ENCODE results near the gene EIF5A.

EIF5A gene

GRCh38 chr17:7351665-7352502 lies 44.5 kb downstream of the EIF5A start, which contains the start of gene KCTD11:
Gene KCTD11 (plus strand): TSS chr17:7352162.
- FAIRE-seq (peak; percentile 81), DNase-seq (ENCODE audit: extremely low spot score, insufficient read length, low read depth) (peak; percentile 83)

GRCh38 chr17:7352503-7352889 lies 45.1 kb downstream of the EIF5A start:
- FAIRE-seq (no peak), DNase-seq (ENCODE audit: extremely low spot score, insufficient read length, low read depth) (no peak)

- FAIRE-seq (no peak), DNase-seq (ENCODE audit: extremely low spot score, insufficient read length, low read depth) (no peak)
Measured at GRCh38 chr17:7352910-7353635, 45.6 kb downstream of the EIF5A start.

- no peak for DNase-seq (ENCODE audit: extremely low spot score, insufficient read length, low read depth)
- FAIRE-seq: no peak
Measured at GRCh38 chr17:7354262-7354843, 46.9 kb downstream of the EIF5A start.

GRCh38 chr17:7355053-7355452 lies 47.6 kb downstream of the EIF5A start, which contains the start of gene TMEM95:
Gene TMEM95 (plus strand): TSS chr17:7355156. CDS start chr17:7355205, 49 bp downstream.
- FAIRE-seq: no peak

GRCh38 chr17:7355573-7355972 lies 48.1 kb downstream of the EIF5A start:
- FAIRE-seq (no peak), DNase-seq (ENCODE audit: extremely low spot score, insufficient read length, low read depth) (no peak)

More at GRCh38 chr17:7355053-7355452, 47.6 kb downstream of the EIF5A start, which contains the start of gene TMEM95:
- no peak for DNase-seq (ENCODE audit: extremely low spot score, insufficient read length, low read depth)

- DNase-seq (ENCODE audit: extremely low spot score, insufficient read length, low read depth) (peak; percentile 63), FAIRE-seq (peak; percentile 88)
Measured at GRCh38 chr17:7356072-7356549, 48.7 kb downstream of the EIF5A start.

- FAIRE-seq (no peak), DNase-seq (ENCODE audit: extremely low spot score, insufficient read length, low read depth) (no peak)
Measured at GRCh38 chr17:7356756-7357155, 49.3 kb downstream of the EIF5A start.

- FAIRE-seq: no peak
- DNase-seq (ENCODE audit: extremely low spot score, insufficient read length, low read depth): no peak
Measured at GRCh38 chr17:7357381-7357780, 50.0 kb downstream of the EIF5A start.

GRCh38 chr17:7361906-7362305 lies 54.5 kb downstream of the EIF5A start:
- no peak for DNase-seq (ENCODE audit: extremely low spot score, insufficient read length, low read depth)

More at GRCh38 chr17:7361906-7362305, 54.5 kb downstream of the EIF5A start:
- FAIRE-seq: no peak
